ENCODE measurements around the gene DIP2B.

GRCh38 chr12:50580436-50580835 lies 75.7 kb downstream of the DIP2B start:
- TF ChIP-seq EZH2 (IDR thresholded peaks at IDR 0.05): no peak
- no peak for TF ChIP-seq FOXP2 (optimal IDR thresholded peaks at IDR 0.05; ENCODE audit: control extremely low read depth, extremely low read length, insufficient read depth)
- TF ChIP-seq POLR2AphosphoS5 (IDR thresholded peaks at IDR 0.05; ENCODE audit: borderline replicate concordance, low read depth, low read length): no peak
